GM10847 (cell line): ENCODE results near the gene ATP10B.

Source experiments
- POLR2A ChIP-seq: IDR thresholded peaks from 2 replicates; pipeline ENCODE4 v1.6.1; 2011; ENCODE audit not compliant: insufficient read length; ENCODE audit errors: extremely low read depth

The ATP10B gene

GRCh38 chr5:160513485-160513884, 338.5 kb downstream of the ATP10B start:
- no peak for TF ChIP-seq POLR2A
